Activated T-cell treated with anti-CD3 and anti-CD28 coated beads for 1 hour (primary cell): ENCODE measurements around the gene CCDC92B.

Source experiments
- DNase-seq: peaks from one replicate; pipeline ENCODE4 v3.0.0-alpha.2; 2020; ENCODE audit warnings: low read depth

The CCDC92B gene

DNA sequence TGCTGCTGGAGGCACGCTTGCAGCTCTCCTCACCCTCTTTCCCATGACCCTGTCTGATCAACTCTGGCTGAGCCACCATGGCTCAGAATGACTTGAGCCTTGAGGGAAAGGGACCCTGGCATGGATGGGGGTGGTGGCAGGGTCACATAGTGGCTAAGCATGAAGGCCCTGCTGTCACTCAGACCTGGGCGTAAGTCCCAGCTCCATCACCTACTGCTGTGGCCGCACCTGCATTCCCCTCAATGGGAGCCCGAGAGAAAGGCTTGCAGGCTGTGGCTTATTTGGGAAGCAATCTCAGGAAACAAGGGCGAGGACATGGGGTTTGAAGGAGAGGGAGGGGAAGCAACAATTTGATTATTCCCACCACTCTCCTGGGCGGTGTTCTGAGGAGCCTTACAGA, 29.0 kb upstream of the CCDC92B start:
- no peak for DNase-seq

DNA sequence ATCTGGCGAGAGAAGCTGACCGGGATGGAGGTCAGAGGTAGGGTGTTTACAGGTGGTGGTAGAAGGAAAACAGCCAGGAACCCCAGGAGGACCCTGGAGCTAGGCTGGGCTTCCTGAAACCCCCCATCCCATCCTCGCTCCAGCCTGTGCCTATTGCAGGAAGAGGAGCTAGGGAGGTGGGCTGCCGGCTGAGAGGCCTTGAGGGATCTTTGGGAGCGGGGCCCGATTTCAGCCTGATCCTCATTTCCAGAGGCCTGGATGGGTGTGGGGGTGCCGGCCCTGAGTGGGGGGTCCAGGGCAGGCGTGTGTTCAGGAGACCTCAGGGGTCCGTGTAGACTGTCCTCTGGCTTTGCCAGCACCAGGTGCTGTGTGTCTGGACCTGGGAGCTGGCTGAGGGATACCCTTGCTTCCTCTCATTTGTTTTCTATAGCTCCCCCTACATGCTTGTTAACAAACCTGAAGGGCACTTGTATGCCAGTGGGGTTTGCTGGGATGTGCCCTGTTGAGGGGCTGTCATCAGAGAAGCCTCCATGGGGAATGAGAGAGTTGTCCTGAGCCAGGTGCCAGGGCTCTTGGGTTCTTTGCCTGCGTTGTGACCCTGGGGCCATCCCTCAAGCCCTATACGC, 27.9 kb upstream of the CCDC92B start:
- DNase-seq = no peak

DNA sequence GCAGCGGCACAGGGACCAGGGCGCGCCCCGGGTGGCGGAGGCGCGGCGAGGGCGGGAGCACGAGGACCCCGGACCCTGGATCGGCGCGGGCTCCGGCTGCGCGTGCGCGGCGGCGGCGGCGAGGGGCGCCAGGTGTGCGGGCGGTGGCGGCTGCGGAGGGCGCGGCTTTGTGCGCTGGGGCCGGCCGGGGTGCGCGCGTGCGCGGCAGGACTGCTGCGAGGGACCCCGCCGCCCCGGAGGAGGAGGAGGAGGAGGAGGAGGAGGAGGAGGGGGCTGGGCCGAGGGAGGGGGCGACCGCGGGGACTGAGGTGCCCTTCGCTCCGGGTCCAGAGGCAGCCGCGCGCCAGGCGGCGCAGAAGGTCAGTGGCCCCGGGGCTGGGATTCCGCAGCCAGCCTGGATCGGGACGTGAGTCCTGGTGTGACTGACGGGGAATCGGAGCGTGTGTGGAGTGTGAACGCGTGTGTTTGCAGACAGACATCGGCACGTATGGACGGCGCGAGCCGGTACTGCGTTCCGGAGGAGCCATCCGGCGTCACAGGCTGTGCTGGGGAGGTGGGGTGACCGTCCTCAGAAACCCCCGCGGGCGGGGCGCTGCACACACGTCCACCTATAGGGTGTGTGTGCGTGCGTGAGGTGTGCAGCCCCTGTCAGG, 27.3 kb upstream of the CCDC92B start:
- no peak for DNase-seq

DNA sequence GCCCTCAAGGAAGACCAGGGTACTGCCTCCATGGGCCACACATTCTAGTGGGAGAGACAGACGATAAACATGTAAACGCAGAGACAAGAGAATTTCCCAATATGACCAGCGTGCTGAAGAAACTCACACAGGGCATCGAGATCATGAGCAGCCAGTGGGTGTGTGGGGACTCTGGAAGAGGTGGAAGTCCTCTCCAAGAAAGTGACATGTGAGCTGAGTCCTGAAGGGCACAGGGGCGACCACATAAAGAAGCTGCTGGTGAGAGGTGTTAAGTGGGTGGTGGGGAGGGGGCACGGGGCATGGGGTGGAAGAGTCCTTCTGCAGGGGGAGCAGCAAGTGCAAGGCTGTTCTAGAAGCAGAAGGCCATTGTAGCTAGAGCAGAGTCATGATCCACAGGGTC, 25.8 kb upstream of the CCDC92B start:
- DNase-seq = no peak

DNA sequence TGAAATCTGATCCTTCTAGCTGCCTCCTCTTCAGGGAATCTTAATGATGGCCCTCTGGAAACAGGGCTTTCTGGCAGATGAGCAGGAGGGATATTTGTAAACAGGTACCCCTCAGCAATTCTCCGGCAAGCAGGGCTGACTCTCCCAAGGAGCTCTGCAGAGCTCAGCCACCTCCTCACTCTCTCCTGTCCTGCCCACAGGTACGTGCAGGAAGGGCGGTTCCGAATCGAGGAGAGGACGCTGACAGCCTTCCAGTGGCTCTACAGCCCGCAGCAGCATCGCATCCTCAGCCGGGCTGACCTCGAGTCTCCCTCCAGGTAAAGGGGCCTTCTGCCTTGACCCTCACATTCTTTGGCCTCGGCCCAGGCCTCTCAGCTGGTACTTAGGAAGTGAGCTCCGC, 20.7 kb upstream of the CCDC92B start:
- DNase-seq = no peak

DNA sequence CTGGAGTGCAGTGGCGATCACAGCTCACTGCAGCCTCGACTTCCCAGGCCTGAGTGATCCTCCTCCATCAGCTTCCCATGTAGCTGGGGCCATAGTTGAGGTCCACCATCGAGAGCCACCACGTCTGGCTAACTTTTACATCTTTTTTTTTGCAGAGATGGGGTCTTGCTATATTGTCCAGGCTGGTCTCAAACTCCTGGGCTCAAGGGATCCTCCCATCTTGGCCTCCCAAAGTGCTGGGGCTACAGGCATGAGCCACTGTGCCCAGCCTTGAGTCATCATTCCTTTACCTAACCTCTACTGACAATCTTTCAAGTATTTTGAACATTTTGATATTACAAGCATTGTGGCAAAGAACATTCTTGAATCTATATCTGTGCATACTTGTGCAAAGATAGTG, 9.4 kb upstream of the CCDC92B start:
- no peak for DNase-seq

DNA sequence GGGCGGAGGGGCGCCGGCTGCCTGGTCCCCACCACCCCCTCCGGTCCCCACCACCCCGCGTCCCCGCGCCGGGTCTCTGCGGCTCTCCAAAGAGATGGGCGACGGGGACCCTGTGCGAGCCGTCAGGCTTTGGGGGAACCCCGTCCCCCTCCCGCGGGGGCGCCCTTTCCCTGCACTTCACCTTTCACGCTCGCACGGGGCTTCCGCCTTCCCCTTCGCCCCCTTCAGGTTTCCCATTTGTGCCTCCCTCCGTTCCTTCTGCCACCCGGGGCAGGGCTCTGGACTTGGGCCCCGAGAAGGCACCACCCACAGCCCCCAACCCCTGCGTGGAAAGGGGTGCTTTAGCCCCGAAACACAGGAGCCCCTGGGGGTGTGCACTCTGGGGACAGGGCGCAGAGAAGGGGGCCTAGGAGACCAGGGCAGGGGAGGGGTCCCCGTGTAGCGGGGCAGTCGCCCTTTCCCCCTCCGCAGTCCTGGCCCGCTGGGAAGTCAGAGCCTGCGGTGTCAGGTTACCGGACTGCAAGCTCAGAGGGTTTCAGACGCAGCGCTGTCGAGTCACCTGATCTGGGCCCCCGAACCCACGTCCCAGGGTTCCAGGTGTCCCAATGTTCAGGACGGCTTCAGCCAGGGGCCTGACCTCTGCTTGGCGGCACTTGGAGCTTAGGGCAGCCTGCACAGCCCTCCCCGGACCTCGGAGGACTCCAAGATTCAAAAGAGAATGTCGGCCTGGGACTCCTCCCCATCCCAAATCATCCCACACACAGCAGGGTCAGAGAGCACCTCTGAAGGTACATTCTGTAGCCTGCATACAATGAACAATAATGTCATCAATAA, 6.7 kb upstream of the CCDC92B start:
- no peak for DNase-seq

DNA sequence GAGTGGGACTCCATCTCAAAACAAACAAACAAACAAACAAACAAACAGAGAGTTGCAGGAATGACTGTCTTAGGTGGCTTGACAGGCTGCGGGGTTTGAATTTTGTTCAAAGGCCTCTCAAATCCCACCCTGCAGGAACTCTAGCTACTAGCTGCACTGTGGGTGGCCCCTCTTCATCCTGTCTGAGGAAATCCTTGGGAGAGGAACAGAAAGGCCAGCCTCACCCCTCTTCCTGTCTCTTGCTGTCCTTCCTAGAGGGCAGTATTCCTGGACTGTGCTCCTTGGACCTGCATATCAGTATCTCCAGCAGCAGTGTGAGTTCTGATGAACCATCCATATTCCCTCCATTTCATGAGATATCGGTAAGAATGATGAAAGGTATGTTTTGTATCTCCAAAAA, 2.0 kb upstream of the CCDC92B start:
- no peak for DNase-seq

DNA sequence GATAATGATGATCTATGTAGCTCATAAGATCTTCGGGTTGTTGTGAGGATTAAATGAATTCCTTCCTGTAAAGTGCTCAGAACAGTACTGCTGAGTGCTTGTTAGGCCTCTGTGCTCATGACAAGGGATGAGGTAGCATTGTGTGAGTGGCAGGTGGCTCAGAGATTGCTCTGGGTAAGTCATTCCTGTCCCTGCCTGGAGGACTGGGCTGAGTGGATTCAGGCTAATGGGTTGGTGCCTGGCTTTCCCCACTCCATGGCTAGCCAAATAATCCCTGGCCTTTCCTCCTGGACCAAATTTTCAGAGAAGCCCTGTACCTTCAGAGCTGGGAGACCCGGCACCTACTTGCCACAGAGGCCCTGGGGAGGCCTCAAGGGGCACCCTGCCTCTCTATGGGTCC, 1.3 kb upstream of the CCDC92B start:
- DNase-seq = no peak

DNA sequence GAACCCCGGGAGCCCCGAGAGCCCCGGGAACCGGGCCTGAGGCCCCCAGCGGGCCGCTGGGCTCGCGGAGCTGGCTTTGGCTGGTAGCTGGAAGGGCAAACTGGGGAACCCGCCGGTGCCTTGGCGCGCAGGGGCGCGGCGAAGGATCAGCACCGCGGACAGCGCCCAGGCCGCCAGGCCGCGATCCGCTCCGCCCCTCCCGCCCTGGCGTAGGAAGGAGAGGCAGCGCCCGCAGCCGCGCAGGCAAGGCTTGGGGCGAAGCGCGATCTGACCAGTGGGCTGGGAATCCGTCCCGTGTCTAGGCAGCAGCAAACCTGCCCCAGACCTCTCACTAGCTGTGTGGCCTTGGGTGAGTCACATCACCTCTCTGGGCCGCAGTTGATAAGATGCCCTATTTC, 331 bp upstream of the CCDC92B start:
- peak; percentile 57 for DNase-seq

DNA sequence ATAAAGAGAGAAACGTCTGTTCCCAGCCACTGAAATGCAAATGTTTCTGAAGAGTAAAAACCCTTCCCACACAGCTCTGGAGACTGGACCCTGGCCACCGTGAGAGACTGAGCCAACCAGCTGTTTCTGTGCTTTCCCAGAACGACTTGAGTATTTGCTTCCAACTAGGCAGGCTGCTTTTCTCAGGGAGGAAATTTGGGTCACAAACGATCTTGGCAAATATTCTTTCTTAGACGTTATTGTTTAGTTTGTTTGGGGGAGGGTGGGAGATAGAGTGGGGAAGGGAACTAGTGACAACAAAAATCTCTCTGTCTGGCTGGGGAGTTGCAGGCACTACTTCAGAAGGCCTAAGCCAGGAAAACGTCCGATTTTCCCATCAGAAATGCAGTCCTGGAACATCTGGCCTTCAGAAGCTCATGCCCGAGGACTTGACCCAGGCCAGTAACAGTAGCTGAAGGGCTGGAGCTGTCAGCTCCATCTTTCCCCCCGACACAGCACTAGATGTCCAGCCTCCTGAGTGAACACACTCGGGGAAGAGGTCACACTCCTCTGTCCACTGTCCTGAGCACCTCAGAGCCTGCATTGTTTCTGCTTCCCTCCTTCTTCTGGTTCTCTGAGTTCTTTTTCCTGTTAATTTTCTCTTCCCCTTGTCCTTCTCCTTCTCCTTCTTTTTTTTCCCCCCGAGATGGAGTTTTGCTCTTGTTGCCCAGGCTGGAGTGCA, 4.0 kb downstream of the CCDC92B start:
- no peak for DNase-seq

DNA sequence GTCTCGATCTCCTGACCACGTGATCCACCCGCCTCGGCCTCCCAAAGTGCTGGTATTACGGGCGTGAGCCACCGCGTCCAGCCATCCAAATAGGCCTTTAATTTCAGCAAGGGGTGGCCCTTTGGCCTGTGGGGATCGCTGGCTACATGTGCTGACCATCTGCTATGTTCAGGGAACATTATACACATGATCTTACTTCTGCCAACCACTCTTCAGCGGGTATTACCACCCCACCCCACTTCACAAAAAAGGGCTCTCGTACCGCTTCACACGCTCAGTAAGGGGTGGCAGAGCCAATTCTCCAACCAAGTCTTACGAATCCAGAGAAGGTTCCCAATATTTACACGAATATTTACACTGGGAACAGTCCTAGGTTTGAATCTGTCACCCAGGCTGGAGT, 11.8 kb downstream of the CCDC92B start:
- no peak for DNase-seq

DNA sequence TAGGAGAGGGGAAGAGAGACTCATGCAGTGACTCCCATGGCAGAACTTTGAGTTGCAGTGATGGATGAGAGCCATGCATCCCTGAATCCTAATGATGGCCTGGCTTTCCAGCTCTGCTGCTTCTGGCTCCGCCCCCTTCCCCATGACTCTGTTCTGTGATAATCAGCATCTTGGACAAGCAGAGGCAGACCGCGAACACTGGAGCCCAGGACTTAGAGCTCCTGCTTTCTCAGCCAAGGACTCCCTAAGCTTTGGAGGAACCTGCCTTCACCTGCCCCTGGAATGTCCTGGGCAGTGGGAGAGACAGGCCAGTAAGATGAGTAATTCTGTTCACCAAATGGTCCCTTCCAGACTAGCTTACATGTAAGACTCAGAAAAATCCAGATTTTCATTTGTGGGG, 12.5 kb downstream of the CCDC92B start:
- DNase-seq = no peak

DNA sequence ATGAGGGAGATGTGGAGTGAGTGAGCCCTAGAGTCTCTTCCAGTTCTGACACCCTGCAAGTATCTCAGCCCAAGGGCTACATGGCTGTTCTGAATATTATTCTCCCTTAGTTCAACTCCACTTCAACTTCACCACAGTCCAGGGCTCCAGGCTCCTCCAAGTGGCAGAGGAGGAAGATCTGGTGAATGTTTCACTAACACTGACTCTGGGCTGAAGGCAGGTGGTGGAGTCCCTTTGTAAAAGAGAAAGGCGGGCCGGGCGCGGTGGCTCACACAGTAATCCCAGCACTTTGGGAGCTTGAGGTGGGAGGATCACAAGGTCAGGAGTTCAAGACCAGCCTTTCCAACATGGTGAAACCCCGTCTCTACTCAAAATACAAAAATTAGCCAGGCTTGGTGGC, 13.6 kb downstream of the CCDC92B start:
- no peak for DNase-seq

DNA sequence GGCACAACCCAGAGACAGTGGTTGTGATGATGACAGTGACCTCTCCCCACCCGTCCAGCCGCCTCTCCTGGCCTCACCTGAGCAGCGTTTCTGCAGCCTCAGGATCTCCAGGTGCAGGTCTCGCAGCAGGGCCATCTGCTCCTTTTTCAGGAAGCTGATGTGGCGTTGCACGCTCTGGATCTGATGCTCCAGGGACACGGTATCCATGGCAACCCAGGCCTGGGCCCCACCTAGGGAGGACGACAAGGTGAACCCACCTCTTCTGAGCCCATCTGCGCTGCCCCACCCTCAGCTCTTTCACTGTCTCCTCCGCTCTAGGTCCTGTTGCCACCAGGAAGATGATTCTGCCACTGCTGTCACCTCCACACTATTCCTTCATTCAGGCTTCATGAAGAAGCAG, 14.5 kb downstream of the CCDC92B start:
- DNase-seq = no peak

DNA sequence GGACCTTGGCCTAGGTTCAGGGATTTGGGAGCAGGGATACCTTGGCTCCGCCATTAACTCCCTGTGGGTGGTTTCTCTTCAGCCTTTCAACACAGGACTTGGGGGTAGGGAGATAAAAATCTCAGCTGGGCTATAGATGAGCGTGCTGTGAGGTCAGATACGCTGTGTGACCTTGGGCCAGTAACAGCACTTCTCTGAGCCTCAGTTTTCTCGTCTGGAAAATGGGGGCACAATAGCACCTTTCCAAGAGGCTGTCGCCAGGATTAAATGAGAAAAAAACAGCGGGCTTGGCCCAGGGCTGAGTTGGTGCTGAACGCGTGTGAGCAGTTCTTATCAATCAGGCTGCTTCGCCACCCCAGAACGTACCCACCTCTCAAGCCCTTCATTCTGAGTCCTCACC, 17.6 kb downstream of the CCDC92B start:
- no peak for DNase-seq

DNA sequence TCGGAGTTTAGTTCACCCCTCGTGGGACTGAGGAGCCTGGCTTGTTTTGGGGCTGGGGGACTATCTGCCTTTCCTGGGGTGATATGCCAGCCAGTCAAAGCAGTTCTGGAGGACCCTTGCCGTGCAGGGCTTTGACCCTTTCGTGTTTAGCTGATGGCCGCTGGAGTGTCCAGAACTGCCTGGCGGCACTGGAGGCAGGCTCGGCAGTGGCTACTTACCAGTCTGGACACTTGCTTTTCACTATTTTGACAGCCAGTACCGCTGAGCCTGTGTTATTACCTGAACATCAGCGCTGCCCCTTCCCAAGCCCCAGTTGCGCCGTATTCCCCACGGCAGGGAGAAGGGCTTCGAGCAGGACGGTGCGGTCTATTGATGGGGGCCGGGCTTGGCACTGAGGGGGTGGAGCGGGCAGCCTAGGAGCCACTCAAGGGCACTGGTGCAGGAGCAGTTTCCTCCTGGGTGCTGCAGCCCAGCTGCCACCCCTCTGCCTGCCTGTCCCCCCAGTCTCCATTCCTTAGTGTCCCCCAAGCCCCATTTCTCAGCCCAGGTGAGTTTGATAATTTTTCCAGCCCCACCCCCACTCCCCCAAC, 18.6 kb downstream of the CCDC92B start:
- DNase-seq = no peak

DNA sequence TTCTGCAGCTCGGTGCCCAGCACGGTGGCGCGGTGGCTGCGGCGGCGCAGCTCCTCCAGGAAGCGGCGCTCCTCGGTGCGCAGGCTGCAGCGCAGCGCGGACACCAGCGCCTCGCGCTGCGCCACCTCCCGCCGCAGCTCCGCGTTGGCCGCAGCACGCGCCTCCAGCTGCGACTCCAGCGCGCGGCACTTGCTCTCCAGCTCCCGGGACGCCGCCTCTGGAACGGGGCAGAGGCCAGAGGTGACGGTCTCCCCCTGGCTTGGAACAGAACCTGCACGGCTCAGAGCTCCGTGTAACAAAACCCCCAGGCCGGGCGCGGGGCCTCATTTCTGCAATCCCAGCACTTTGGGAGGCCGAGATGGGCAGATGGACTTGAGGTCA, 24.7 kb downstream of the CCDC92B start:
- DNase-seq = peak; percentile 25

DNA sequence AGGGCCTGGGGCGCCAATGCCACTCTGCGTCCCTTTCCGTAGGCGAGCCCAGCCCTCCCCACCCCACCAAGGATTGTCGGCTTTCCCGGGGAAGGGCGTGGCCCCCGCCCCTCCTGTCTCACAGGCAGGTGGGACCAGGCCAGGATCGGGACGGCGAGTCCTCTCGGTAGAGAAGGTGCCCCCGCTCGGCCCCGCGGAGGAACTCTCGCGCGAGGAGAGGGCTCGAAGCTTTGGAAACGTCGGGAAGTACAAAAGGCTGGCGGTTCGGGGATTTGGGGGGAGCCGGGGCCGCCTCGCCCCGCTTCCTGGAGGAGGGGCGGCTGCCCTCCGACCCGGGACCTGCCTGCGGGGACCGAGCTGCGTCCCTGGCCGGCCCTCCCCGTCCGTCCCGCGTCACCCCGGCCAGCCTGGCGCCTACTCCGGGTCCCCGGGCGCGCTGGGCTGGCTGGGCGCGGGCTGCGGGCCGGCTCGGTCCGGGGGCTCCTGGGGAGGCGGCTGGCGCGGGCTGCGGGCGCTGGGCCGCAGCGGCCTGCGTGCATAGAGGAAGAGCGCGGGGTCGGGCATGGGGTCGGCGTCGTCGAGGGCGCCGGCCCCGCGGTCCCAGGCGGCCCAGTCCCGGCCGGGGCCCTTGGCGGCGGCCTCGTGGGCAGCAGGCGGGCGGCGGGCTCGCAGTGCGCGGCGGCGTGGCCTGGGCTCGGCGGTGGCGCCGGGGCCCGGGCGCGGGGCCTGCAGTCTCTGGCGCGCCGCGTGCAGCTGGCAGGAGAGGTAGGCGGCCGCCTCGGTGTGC, 25.3 kb downstream of the CCDC92B start:
- no peak for DNase-seq

DNA sequence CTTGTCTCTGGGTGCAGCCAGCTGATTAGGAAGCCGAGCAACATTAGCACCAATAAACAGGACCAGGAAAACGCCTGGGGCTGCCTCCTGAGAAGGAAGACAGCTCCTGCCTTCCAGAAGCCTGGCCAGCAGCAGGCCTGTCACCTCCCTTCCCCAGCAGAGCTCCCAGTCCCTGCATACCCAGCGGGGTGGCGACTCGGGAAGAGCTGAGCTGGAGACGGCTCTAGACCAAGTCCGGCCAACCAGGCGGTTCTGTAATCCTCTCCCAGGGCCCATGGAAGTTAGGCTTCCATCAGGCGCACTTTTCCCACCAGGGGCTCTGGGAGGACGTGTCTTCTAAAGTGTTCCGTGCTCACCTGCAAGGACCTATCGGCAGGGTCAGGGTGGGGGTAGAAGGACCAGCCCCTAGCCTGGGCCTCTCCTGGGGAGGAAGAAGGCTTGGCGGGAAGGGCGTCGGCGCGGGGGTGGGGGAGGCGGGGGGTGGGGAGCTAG, 25.9 kb downstream of the CCDC92B start:
- no peak for DNase-seq

DNA sequence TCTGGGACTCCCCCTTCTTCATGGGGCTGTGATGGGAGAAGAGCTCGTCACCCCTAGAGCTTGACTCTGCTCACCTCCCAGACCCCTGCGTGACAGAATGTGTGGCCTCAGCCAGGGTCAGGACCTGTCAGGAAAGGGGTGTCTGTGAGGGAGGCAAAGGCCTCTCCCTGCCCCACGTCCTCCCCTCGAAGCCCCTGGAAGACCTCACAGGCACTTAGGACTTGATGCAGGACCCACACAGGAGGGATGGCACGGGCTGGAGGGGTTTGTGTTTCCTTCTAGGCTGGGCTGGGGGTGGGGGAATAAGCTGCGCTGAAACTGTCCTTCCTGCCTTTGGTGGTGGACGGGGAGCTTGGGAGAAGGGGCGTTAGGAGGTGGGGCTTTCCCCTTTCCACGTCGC, 26.8 kb downstream of the CCDC92B start:
- no peak for DNase-seq
